Activated CD4-positive, alpha-beta T cell treated with anti-CD3 and anti-CD28 coated beads for 36 hours (primary cell): ENCODE data around the gene SNRNP35. TPM values are rescaled to one million over a fixed set of nuclear protein-coding genes. Genes with fewer than 3 reads are reported as not detected.
"Not testable (repeated sequence)": the region's sequence is repeated elsewhere in the genome, so short reads cannot be mapped to it uniquely, and the experiment has no call there.

Experiments
- ATAC-seq: fragments of 200-7000 bp; cut with Tn5 transposase; one replicate; pipeline ENCODE4 v1.10.0; 2021; ENCODE audit warnings: mild to moderate bottlenecking, moderate library complexity
- CTCF ChIA-PET: fragments of 350-600 bp; sonication (Branson Sonifier 250); formaldehyde crosslinking; loops from one replicate; lab custom pipeline; 2021; ENCODE audit warnings: antibody characterized with exemption; lab: Charles Lee
- POLR2A ChIA-PET: fragments of 350-600 bp; sonication (Branson Sonifier 250); formaldehyde crosslinking; loops from one replicate; lab custom pipeline; 2021; ENCODE audit warnings: antibody characterized with exemption, inconsistent platforms; lab: Charles Lee
- DNase-seq: peaks from one replicate; pipeline ENCODE4 v3.0.0-alpha.2; 2020
- H3K27ac Mint-ChIP-seq: one replicate; pipeline ENCODE4 v1.8.0; 2021; ENCODE audit warnings: mixed read lengths
- H3K27me3 Mint-ChIP-seq: one replicate; pipeline ENCODE4 v1.8.0; 2021; ENCODE audit warnings: mixed read lengths
- H3K36me3 Mint-ChIP-seq: one replicate; pipeline ENCODE4 v1.8.0; 2021; ENCODE audit warnings: low read depth, mixed read lengths
- H3K4me1 Mint-ChIP-seq: one replicate; pipeline ENCODE4 v1.8.0; 2021; ENCODE audit warnings: mixed read lengths
- H3K4me3 Mint-ChIP-seq: one replicate; pipeline ENCODE4 v1.8.0; 2021; ENCODE audit warnings: mild to moderate bottlenecking, moderate library complexity, mixed read lengths
- H3K9me3 Mint-ChIP-seq: one replicate; pipeline ENCODE4 v1.8.0; 2021; ENCODE audit warnings: low read depth, mixed read lengths
- intact Hi-C, 2 experiments: fragments of 100-400 bp; cut with DNase I in 1 of 2; cut with micrococcal nuclease in 1 of 2; formaldehyde crosslinking; loops; one replicate each; pipeline versions ENCODE4 v1.14.2 to v1.15.1; 2022 to 2024; cut with DNase I, micrococcal nuclease
- total RNA-seq, 2 experiments: library from RNA; stranded (reverse); gene quantifications; one replicate each; pipeline ENCODE4 v1.2.3, GENCODE V29; 2021

SNRNP35 gene
- total RNA-seq, 2 experiments from 2014 or later = 24.1 to 24.8 TPM

GRCh38 chr12:123475246-123475703, 17.3 kb downstream of the SNRNP35 start:
- Mint-ChIP-seq H3K4me3 (no peak overlapping the region), H3K36me3 (peaks cover 5% of the 10 kb centered on the region), H3K27ac (peak overlapping the region; percentile 81), H3K27me3 (no peaks in the 10 kb centered on the region), H3K4me1 (peaks cover 20% of the 10 kb centered on the region), H3K9me3 (no peaks in the 10 kb centered on the region)
- peak; percentile 3 for ATAC-seq
- intact Hi-C loops = no loop called here
- CTCF ChIA-PET = interaction anchor here (0.7 to 1.0 kb wide), 2 partner anchors 16 to 678 kb away, joined by 3 to 4 read pairs; no protein-coding TSS in a partner anchor
- no peak for DNase-seq
- POLR2A ChIA-PET = interaction anchor here (0.7 to 1.0 kb wide), 2 partner anchors 23 to 44 kb away, joined by 3 to 4 read pairs; no protein-coding TSS in a partner anchor

- intact Hi-C loops = no loop called here
- no peaks in the 10 kb centered on the region for H3K9me3 Mint-ChIP-seq
- POLR2A ChIA-PET = interaction anchor here (0.8 kb wide), 1 partner anchor 87 kb away, joined by 3 read pairs; no protein-coding TSS in a partner anchor
Observed at GRCh38 chr12:123478069-123478468, 20.1 kb downstream of the SNRNP35 start.

GRCh38 chr12:123478762-123479161, 20.8 kb downstream of the SNRNP35 start:
- Mint-ChIP-seq H3K4me3 (no peak overlapping the region), H3K27ac (no peak overlapping the region), H3K27me3 (no peaks in the 10 kb centered on the region), H3K36me3 (peaks cover 2% of the 10 kb centered on the region), H3K9me3 (no peaks in the 10 kb centered on the region), H3K4me1 (peaks cover 23% of the 10 kb centered on the region)
- intact Hi-C loops = no loop called here
- DNase-seq (no peak), ATAC-seq (no peak)
- POLR2A ChIA-PET = interaction anchor here (0.8 kb wide), 1 partner anchor 87 kb away, joined by 3 read pairs; no protein-coding TSS in a partner anchor
- CTCF ChIA-PET = no interaction called here

More at GRCh38 chr12:123478069-123478468, 20.1 kb downstream of the SNRNP35 start:
- Mint-ChIP-seq H3K36me3 (peaks cover 2% of the 10 kb centered on the region), H3K4me1 (peaks cover 20% of the 10 kb centered on the region), H3K4me3 (no peak overlapping the region), H3K27ac (no peak overlapping the region), H3K27me3 (no peaks in the 10 kb centered on the region)
- no peak for ATAC-seq
- no peak for DNase-seq
- CTCF ChIA-PET = interaction anchor here (0.6 kb wide), 1 partner anchor 105 kb away, joined by 3 read pairs; no protein-coding TSS in a partner anchor

DNA sequence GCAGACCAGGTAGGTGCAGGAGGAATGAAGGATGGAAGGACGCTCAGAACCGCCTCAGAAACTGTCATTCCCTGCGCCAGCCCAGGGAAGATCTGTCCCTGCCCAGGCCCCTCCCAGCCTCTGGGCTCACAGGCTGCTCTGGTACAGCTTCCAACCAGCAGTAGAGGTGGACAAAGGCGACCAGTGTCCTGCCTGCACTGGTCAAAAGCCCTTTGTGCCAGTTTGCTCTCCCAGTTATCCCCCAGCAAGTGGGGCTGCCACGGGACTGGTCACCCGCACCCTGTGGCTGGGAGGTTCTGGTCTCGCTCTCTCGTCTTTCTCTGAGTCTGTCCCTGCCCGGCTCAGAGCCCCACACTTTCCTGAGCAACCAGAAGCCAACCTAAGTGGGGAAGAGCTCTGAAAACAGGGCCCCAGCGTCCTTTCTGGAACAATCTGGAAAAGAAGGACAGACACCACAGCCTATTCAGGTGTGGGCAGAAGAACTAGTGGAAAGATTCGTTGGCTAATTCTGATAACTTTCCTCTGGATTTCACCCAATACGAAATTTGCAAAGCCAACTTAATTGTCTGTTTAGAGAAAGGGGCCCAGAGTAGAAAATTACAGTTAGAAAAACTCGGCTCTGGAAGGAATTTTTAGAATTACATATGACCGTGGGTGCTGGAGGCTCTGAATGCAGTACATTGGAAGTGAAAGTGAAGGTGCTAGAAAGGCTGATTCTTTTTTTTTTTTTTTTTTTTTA, 21.7 kb downstream of the SNRNP35 start:
- peaks cover 2% of the 10 kb centered on the region for H3K36me3 Mint-ChIP-seq
- peaks cover 25% of the 10 kb centered on the region for H3K4me1 Mint-ChIP-seq
- no peak for DNase-seq
- H3K4me3 Mint-ChIP-seq = no peak overlapping the region
- ChIA-PET POLR2A (interaction anchor here (0.6 kb wide), 1 partner anchor 103 kb away, joined by 4 read pairs; no protein-coding TSS in a partner anchor), CTCF (no interaction called here)
- no peak for ATAC-seq
- no peak overlapping the region for H3K27ac Mint-ChIP-seq
- H3K9me3 Mint-ChIP-seq = no peaks in the 10 kb centered on the region
- intact Hi-C loops = loop anchor here in 1 of 2 experiments (10.0 kb wide), 1 partner anchor 485 kb away; no protein-coding TSS in a partner anchor
- no peaks in the 10 kb centered on the region for H3K27me3 Mint-ChIP-seq

DNA sequence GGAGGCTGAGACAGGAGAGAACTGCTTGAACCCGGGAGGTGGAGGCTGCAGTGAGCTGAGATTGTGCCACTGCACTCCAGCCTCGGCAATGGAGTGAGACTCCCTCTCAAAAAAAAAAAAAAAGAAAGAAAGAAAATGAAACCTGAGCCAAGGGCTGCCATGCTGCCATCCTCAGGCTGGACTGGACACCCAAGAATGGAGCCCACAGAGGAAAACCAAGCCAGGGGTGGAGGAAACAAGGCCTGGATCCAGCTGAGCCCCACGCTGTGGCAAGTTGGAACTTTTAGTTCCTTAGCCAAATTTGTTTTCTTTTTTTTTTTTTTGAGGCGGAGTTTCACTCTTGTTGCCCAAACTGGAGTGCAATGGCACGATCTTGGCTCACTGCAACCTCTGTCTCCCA, 23.3 kb downstream of the SNRNP35 start:
- H3K9me3 Mint-ChIP-seq, H3K27ac Mint-ChIP-seq, H3K4me3 Mint-ChIP-seq, DNase-seq, ATAC-seq, CTCF ChIA-PET, H3K27me3 Mint-ChIP-seq, H3K36me3 Mint-ChIP-seq: not testable (repeated sequence)
- intact Hi-C loops = loop anchor here in 1 of 2 experiments (10.0 kb wide), 1 partner anchor 486 kb away; no protein-coding TSS in a partner anchor
- POLR2A ChIA-PET = interaction anchor here (0.7 kb wide), 1 partner anchor 24 kb away, joined by 3 read pairs; no protein-coding TSS in a partner anchor
- H3K4me1 Mint-ChIP-seq = peaks cover 19% of the 10 kb centered on the region

GRCh38 chr12:123482876-123483275, 24.9 kb downstream of the SNRNP35 start:
- ChIA-PET CTCF (interaction anchor here (0.6 to 1.5 kb wide), 4 partner anchors 35 to 375 kb away, joined by 3 to 4 read pairs (median 4); no protein-coding TSS in a partner anchor), POLR2A (interaction anchor here (0.5 kb wide), 1 partner anchor 789 kb away, joined by 5 read pairs; no protein-coding TSS in a partner anchor)
- Mint-ChIP-seq H3K4me1 (peaks cover 16% of the 10 kb centered on the region), H3K4me3 (no peak overlapping the region), H3K36me3 (no peaks in the 10 kb centered on the region), H3K9me3 (no peaks in the 10 kb centered on the region), H3K27ac (no peak overlapping the region), H3K27me3 (no peaks in the 10 kb centered on the region)
- ATAC-seq = no peak
- DNase-seq = no peak
- intact Hi-C loops = loop anchor here in 1 of 2 experiments (10.0 kb wide), 1 partner anchor 488 kb away; no protein-coding TSS in a partner anchor

GRCh38 chr12:123483602-123484248, 25.8 kb downstream of the SNRNP35 start:
- Mint-ChIP-seq H3K36me3 (no peaks in the 10 kb centered on the region), H3K9me3 (no peaks in the 10 kb centered on the region), H3K4me3 (no peak overlapping the region), H3K27me3 (no peaks in the 10 kb centered on the region), H3K4me1 (peaks cover 16% of the 10 kb centered on the region), H3K27ac (peak overlapping the region; percentile 23)
- intact Hi-C loops = loop anchor here in 1 of 2 experiments (10.0 kb wide), 1 partner anchor 489 kb away; no protein-coding TSS in a partner anchor
- ChIA-PET CTCF (interaction anchor here (0.6 to 1.5 kb wide), 3 partner anchors 36 to 98 kb away, joined by 3 to 4 read pairs (median 4); no protein-coding TSS in a partner anchor), POLR2A (no interaction called here)
- DNase-seq (peak; percentile 24), ATAC-seq (peak; percentile 39)

- Mint-ChIP-seq H3K9me3 (no peaks in the 10 kb centered on the region), H3K4me3 (no peak overlapping the region), H3K27me3 (no peaks in the 10 kb centered on the region), H3K27ac (no peak overlapping the region), H3K4me1 (peaks cover 16% of the 10 kb centered on the region), H3K36me3 (no peaks in the 10 kb centered on the region)
- POLR2A ChIA-PET = no interaction called here
- intact Hi-C loops = loop anchor here in 1 of 2 experiments (10.0 kb wide), 1 partner anchor 491 kb away; no protein-coding TSS in a partner anchor
- CTCF ChIA-PET = no interaction called here
- ATAC-seq = no peak
- no peak for DNase-seq
Observed at GRCh38 chr12:123485756-123486155, 27.8 kb downstream of the SNRNP35 start.

DNA sequence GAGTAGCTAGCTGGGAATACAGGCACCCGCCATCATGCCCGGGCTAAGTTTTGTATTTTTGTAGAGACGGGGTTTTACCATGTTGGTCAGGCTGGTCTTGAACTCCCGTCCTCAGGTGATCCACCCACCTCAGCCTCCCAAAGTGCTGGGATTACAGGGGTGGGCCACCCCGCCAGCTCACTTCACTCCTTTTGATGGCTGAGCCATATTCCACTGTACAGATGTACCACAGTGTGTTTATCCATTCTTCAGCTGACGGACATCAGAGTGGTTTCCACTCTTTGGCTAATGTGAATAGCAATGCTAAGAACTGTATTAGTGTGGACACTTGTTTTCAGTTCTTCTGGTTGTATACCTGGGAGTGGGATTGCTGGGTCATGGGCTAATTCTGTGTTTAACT, 29.5 kb downstream of the SNRNP35 start:
- no peaks in the 10 kb centered on the region for H3K36me3 Mint-ChIP-seq
- no peak for ATAC-seq
- no peak overlapping the region for H3K27ac Mint-ChIP-seq
- peaks cover 16% of the 10 kb centered on the region for H3K4me1 Mint-ChIP-seq
- no peaks in the 10 kb centered on the region for H3K9me3 Mint-ChIP-seq
- no peak overlapping the region for H3K4me3 Mint-ChIP-seq
- POLR2A ChIA-PET = interaction anchor here (0.6 kb wide), 1 partner anchor 1398 kb away, joined by 3 read pairs; no protein-coding TSS in a partner anchor
- no peak for DNase-seq
- CTCF ChIA-PET = interaction anchor here (0.7 kb wide), 1 partner anchor 622 kb away, joined by 3 read pairs; no protein-coding TSS in a partner anchor
- no peaks in the 10 kb centered on the region for H3K27me3 Mint-ChIP-seq
- intact Hi-C loops = loop anchor here in 1 of 2 experiments (10.0 kb wide), 1 partner anchor 493 kb away; no protein-coding TSS in a partner anchor

GRCh38 chr12:123488539-123489230, 30.7 kb downstream of the SNRNP35 start:
- Mint-ChIP-seq H3K27ac (no peak overlapping the region), H3K4me3 (no peak overlapping the region), H3K36me3 (no peaks in the 10 kb centered on the region), H3K27me3 (no peaks in the 10 kb centered on the region), H3K9me3 (no peaks in the 10 kb centered on the region), H3K4me1 (peaks cover 14% of the 10 kb centered on the region)
- CTCF ChIA-PET = no interaction called here
- POLR2A ChIA-PET = no interaction called here
- ATAC-seq = no peak
- intact Hi-C loops = loop anchor here in 1 of 2 experiments (10.0 kb wide), 1 partner anchor 494 kb away; no protein-coding TSS in a partner anchor
- DNase-seq = no peak
